HEK293 (cell line): ENCODE results near the gene LDLR.
A peak's percentile ranks its signal among the peaks of the same experiment; 100 is the strongest.

Source experiments
- CTCF ChIA-PET: fragments of 350-600 bp; formaldehyde crosslinking; extraction: SDS; loops from one replicate; lab custom pipeline; 2021; ENCODE audit warnings: antibody characterized with exemption; lab: Yijun Ruan, JAX
- POLR2A ChIA-PET: fragments of 300-600 bp; formaldehyde crosslinking; extraction: SDS; loops from one replicate; lab custom pipeline; 2020; ENCODE audit warnings: antibody characterized with exemption, inconsistent platforms; lab: Yijun Ruan, JAX
- H3K27ac ChIP-seq: fragments of 200-500 bp; sonication (Bioruptor generic); 2 replicates; pipeline ENCODE4 v1.5.1; 2014; ENCODE audit warnings: low read depth, low read length, control low read depth, inconsistent platforms; ENCODE audit errors: extremely low read depth
- H3K36me3 ChIP-seq, 2 experiments: fragments of 200-500 bp in 1 of 2; sonication (Bioruptor generic) in 1 of 2; 1 replicate in 1 of 2; 2 replicates in 1 of 2; pipeline ENCODE4 v1.5.1; 2014 to 2017; ENCODE audit warnings: inconsistent platforms in 2 of 2, low read length in 2 of 2; ENCODE audit not compliant: control insufficient read depth in 2 of 2, insufficient read depth in 1 of 2
- H3K4me1 ChIP-seq: fragments of 200-500 bp; sonication (Bioruptor generic); 2 replicates; pipeline ENCODE4 v1.5.1; 2014; ENCODE audit warnings: mild to moderate bottlenecking, low read length, inconsistent platforms; ENCODE audit not compliant: control insufficient read depth, insufficient read depth
- H3K4me3 ChIP-seq: 2 replicates; pipeline ENCODE4 v1.5.1; 2011; ENCODE audit warnings: low read depth, mild to moderate bottlenecking, control low read depth, low read length, moderate library complexity
- H3K9me3 ChIP-seq: fragments of 200-500 bp; sonication (Bioruptor generic); 2 replicates; pipeline ENCODE4 v1.5.1; 2014; ENCODE audit warnings: low read depth, low read length, inconsistent platforms; ENCODE audit not compliant: control insufficient read depth, insufficient read depth
- SETDB1 ChIP-seq: IDR thresholded peaks from one replicate; pipeline ENCODE4 v1.6.1; 2017; ENCODE audit warnings: mild to moderate bottlenecking, low read length, moderate library complexity, mixed read lengths; ENCODE audit not compliant: insufficient read length
- WT1 ChIP-seq: fragments of 450-650 bp; formaldehyde crosslinking; IDR thresholded peaks from 2 replicates; pipeline ENCODE4 v1.5.1; 2016; ENCODE audit warnings: missing biosample characterization, missing genetic modification characterization
- ZBTB7A ChIP-seq: fragments of 450-650 bp; formaldehyde crosslinking; IDR thresholded peaks from 2 replicates; pipeline ENCODE4 v1.5.1; 2016; ENCODE audit warnings: low read depth, missing biosample characterization, missing genetic modification characterization
- ZFHX2 ChIP-seq: fragments of 450-650 bp; formaldehyde crosslinking; conservative IDR thresholded peaks from 2 replicates; pipeline ENCODE4 v1.5.1; 2016; ENCODE audit warnings: missing biosample characterization, missing genetic modification characterization
- ZNF112 ChIP-seq: fragments of 450-650 bp; formaldehyde crosslinking; IDR thresholded peaks from 2 replicates; pipeline ENCODE4 v1.5.0; 2017; ENCODE audit warnings: missing biosample characterization, missing genetic modification characterization
- ZNF114 ChIP-seq: fragments of 450-650 bp; formaldehyde crosslinking; IDR thresholded peaks from 2 replicates; pipeline ENCODE4 v1.5.0; 2017; ENCODE audit warnings: missing biosample characterization, missing genetic modification characterization
- ZNF121 ChIP-seq: fragments of 450-650 bp; formaldehyde crosslinking; IDR thresholded peaks from 2 replicates; pipeline ENCODE4 v1.5.1; 2016; ENCODE audit warnings: missing biosample characterization, missing genetic modification characterization
- ZNF169 ChIP-seq: fragments of 450-650 bp; formaldehyde crosslinking; IDR thresholded peaks from 2 replicates; pipeline ENCODE4 v1.5.1; 2016; ENCODE audit warnings: missing biosample characterization, missing genetic modification characterization
- ZNF175 ChIP-seq: fragments of 450-650 bp; formaldehyde crosslinking; IDR thresholded peaks from 2 replicates; pipeline ENCODE4 v1.5.1; 2016; ENCODE audit warnings: missing biosample characterization, missing genetic modification characterization
- ZNF48 ChIP-seq: fragments of 450-650 bp; formaldehyde crosslinking; IDR thresholded peaks from 2 replicates; pipeline ENCODE4 v1.5.1; 2016; ENCODE audit warnings: missing biosample characterization, missing genetic modification characterization
- ZNF555 ChIP-seq: fragments of 450-650 bp; formaldehyde crosslinking; conservative IDR thresholded peaks from 2 replicates; pipeline ENCODE4 v1.5.1; 2017; ENCODE audit warnings: missing biosample characterization, mild to moderate bottlenecking, missing genetic modification characterization, inconsistent platforms
- ZNF654 ChIP-seq: fragments of 450-650 bp; formaldehyde crosslinking; IDR thresholded peaks from 2 replicates; pipeline ENCODE4 v1.5.1; 2016; ENCODE audit warnings: low read depth, missing biosample characterization, missing genetic modification characterization
- ZNF660 ChIP-seq: fragments of 450-650 bp; IDR thresholded peaks from 2 replicates; pipeline ENCODE4 v1.5.1; 2018; ENCODE audit warnings: missing biosample characterization, mild to moderate bottlenecking, missing genetic modification characterization
- ZNF707 ChIP-seq: fragments of 450-650 bp; formaldehyde crosslinking; IDR thresholded peaks from 2 replicates; pipeline ENCODE4 v1.5.1; 2016; ENCODE audit warnings: missing biosample characterization, missing genetic modification characterization
- ZSCAN16 ChIP-seq: fragments of 450-650 bp; formaldehyde crosslinking; IDR thresholded peaks from 2 replicates; pipeline ENCODE4 v1.5.1; 2016; ENCODE audit warnings: missing biosample characterization, missing genetic modification characterization
- TF ChIP-seq, protein P1 (sequence below): fragments of 450-650 bp; formaldehyde crosslinking; IDR thresholded peaks from 2 replicates; pipeline ENCODE4 v1.5.1; 2017; ENCODE audit warnings: missing biosample characterization, missing genetic modification characterization
- TF ChIP-seq, protein P2 (sequence below): fragments of 450-650 bp; formaldehyde crosslinking; IDR thresholded peaks from 2 replicates; pipeline ENCODE4 v1.5.1; 2016; ENCODE audit warnings: missing biosample characterization, missing genetic modification characterization
- TF ChIP-seq, protein P3 (sequence below): fragments of 450-650 bp; formaldehyde crosslinking; IDR thresholded peaks from 2 replicates; pipeline ENCODE4 v1.5.1; 2016; ENCODE audit warnings: missing biosample characterization, missing genetic modification characterization
- TF ChIP-seq, protein P4 (sequence below): fragments of 450-650 bp; formaldehyde crosslinking; IDR thresholded peaks from 2 replicates; pipeline ENCODE4 v1.5.1; 2016; ENCODE audit warnings: missing biosample characterization, missing genetic modification characterization, borderline replicate concordance
- TF ChIP-seq, protein P5 (sequence below): fragments of 450-650 bp; formaldehyde crosslinking; IDR thresholded peaks from 2 replicates; pipeline ENCODE4 v1.5.1; 2016; ENCODE audit warnings: missing biosample characterization, missing genetic modification characterization
- TF ChIP-seq, protein P6 (sequence below): fragments of 450-650 bp; formaldehyde crosslinking; IDR thresholded peaks from 2 replicates; pipeline ENCODE4 v1.5.1; 2016; ENCODE audit warnings: missing biosample characterization, missing genetic modification characterization

LDLR gene

DNA sequence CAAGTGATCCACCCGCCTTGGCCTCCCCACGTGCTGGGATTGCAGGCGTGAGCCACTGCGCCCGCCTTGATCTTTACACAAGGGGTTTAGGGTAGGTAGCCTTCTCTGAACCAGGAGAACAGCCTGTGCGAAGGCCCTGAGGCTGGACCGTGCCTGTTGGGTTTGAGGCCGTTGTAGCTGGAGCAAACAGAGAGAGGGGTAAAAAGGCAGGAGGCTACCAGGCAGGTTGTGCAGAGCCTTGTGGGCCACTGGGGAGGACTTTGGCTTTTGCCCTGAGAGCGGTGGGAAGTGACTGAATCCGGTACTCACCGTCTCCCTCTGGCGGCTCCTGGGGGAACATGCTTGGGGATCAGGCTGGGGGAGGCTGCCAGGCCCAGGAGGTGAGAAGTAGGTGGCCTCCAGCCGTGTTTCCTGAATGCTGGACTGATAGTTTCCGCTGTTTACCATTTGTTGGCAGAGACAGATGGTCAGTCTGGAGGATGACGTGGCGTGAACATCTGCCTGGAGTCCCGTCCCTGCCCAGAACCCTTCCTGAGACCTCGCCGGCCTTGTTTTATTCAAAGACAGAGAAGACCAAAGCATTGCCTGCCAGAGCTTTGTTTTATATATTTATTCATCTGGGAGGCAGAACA, 41.7 kb downstream of the LDLR start (continued):
- TF ChIP-seq, protein P1, sequence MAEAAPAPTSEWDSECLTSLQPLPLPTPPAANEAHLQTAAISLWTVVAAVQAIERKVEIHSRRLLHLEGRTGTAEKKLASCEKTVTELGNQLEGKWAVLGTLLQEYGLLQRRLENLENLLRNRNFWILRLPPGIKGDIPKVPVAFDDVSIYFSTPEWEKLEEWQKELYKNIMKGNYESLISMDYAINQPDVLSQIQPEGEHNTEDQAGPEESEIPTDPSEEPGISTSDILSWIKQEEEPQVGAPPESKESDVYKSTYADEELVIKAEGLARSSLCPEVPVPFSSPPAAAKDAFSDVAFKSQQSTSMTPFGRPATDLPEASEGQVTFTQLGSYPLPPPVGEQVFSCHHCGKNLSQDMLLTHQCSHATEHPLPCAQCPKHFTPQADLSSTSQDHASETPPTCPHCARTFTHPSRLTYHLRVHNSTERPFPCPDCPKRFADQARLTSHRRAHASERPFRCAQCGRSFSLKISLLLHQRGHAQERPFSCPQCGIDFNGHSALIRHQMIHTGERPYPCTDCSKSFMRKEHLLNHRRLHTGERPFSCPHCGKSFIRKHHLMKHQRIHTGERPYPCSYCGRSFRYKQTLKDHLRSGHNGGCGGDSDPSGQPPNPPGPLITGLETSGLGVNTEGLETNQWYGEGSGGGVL (tag by site-specific recombination): no peak
- no peak for TF ChIP-seq ZNF175 (tag by site-specific recombination)
- no peak for TF ChIP-seq ZSCAN16 (tag by site-specific recombination)
- TF ChIP-seq, protein P2, sequence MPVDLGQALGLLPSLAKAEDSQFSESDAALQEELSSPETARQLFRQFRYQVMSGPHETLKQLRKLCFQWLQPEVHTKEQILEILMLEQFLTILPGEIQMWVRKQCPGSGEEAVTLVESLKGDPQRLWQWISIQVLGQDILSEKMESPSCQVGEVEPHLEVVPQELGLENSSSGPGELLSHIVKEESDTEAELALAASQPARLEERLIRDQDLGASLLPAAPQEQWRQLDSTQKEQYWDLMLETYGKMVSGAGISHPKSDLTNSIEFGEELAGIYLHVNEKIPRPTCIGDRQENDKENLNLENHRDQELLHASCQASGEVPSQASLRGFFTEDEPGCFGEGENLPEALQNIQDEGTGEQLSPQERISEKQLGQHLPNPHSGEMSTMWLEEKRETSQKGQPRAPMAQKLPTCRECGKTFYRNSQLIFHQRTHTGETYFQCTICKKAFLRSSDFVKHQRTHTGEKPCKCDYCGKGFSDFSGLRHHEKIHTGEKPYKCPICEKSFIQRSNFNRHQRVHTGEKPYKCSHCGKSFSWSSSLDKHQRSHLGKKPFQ (tag by site-specific recombination): no peak
- no peak for TF ChIP-seq ZFHX2 (tag by site-specific recombination)
- no peak for TF ChIP-seq ZNF555 (tag by site-specific recombination)
- TF ChIP-seq ZBTB7A (tag by site-specific recombination): no peak
- TF ChIP-seq, protein P3, sequence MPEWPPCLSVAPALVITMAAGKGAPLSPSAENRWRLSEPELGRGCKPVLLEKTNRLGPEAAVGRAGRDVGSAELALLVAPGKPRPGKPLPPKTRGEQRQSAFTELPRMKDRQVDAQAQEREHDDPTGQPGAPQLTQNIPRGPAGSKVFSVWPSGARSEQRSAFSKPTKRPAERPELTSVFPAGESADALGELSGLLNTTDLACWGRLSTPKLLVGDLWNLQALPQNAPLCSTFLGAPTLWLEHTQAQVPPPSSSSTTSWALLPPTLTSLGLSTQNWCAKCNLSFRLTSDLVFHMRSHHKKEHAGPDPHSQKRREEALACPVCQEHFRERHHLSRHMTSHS: no peak
- TF ChIP-seq ZNF112 (tag by site-specific recombination): no peak
- TF ChIP-seq, protein P4, sequence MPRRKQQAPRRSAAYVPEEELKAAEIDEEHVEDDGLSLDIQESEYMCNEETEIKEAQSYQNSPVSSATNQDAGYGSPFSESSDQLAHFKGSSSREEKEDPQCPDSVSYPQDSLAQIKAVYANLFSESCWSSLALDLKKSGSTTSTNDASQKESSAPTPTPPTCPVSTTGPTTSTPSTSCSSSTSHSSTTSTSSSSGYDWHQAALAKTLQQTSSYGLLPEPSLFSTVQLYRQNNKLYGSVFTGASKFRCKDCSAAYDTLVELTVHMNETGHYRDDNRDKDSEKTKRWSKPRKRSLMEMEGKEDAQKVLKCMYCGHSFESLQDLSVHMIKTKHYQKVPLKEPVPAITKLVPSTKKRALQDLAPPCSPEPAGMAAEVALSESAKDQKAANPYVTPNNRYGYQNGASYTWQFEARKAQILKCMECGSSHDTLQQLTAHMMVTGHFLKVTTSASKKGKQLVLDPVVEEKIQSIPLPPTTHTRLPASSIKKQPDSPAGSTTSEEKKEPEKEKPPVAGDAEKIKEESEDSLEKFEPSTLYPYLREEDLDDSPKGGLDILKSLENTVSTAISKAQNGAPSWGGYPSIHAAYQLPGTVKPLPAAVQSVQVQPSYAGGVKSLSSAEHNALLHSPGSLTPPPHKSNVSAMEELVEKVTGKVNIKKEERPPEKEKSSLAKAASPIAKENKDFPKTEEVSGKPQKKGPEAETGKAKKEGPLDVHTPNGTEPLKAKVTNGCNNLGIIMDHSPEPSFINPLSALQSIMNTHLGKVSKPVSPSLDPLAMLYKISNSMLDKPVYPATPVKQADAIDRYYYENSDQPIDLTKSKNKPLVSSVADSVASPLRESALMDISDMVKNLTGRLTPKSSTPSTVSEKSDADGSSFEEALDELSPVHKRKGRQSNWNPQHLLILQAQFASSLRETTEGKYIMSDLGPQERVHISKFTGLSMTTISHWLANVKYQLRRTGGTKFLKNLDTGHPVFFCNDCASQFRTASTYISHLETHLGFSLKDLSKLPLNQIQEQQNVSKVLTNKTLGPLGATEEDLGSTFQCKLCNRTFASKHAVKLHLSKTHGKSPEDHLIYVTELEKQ (tag by site-specific recombination): no peak
- no peak for TF ChIP-seq WT1
- no peak for TF ChIP-seq ZNF169 (tag by site-specific recombination)
- no peak for TF ChIP-seq ZNF114 (tag by site-specific recombination)
- TF ChIP-seq SETDB1: no peak
- no peak for TF ChIP-seq ZNF48 (tag by site-specific recombination)
- no peak for TF ChIP-seq ZNF660 (tag by site-specific recombination)
- peak; percentile 36; the same call in 1 of the 2 replicates for TF ChIP-seq ZNF654
- TF ChIP-seq, all 188 proteins: peak for 13

DNA sequence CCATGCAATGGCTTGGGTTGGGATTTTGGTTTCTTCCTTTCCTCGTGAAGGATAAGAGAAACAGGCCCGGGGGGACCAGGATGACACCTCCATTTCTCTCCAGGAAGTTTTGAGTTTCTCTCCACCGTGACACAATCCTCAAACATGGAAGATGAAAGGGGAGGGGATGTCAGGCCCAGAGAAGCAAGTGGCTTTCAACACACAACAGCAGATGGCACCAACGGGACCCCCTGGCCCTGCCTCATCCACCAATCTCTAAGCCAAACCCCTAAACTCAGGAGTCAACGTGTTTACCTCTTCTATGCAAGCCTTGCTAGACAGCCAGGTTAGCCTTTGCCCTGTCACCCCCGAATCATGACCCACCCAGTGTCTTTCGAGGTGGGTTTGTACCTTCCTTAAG, 42.2 kb downstream of the LDLR start:
- POLR2A ChIA-PET: no interaction called here
- peaks cover 18 to 57% of the 10 kb centered on the region in 2 experiments for H3K36me3 ChIP-seq
- H3K27ac ChIP-seq: no peak overlapping the region
- H3K9me3 ChIP-seq: no peaks in the 10 kb centered on the region
- H3K4me1 ChIP-seq: no peaks in the 10 kb centered on the region
- no peak overlapping the region for H3K4me3 ChIP-seq
- CTCF ChIA-PET: interaction anchor here (0.8 to 3.7 kb wide), 4 partner anchors 10 to 99 kb away, joined by 3 to 21 read pairs (median 8); no protein-coding TSS in a partner anchor
- TF ChIP-seq WT1: no peak
- TF ChIP-seq, protein P5, sequence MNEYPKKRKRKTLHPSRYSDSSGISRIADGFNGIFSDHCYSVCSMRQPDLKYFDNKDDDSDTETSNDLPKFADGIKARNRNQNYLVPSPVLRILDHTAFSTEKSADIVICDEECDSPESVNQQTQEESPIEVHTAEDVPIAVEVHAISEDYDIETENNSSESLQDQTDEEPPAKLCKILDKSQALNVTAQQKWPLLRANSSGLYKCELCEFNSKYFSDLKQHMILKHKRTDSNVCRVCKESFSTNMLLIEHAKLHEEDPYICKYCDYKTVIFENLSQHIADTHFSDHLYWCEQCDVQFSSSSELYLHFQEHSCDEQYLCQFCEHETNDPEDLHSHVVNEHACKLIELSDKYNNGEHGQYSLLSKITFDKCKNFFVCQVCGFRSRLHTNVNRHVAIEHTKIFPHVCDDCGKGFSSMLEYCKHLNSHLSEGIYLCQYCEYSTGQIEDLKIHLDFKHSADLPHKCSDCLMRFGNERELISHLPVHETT: no peak
- TF ChIP-seq ZNF707 (tag by site-specific recombination): no peak
- TF ChIP-seq, protein P6, sequence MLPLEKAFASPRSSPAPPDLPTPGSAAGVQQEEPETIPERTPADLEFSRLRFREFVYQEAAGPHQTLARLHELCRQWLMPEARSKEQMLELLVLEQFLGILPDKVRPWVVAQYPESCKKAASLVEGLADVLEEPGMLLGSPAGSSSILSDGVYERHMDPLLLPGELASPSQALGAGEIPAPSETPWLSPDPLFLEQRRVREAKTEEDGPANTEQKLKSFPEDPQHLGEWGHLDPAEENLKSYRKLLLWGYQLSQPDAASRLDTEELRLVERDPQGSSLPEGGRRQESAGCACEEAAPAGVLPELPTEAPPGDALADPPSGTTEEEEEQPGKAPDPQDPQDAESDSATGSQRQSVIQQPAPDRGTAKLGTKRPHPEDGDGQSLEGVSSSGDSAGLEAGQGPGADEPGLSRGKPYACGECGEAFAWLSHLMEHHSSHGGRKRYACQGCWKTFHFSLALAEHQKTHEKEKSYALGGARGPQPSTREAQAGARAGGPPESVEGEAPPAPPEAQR (tag by site-specific recombination): no peak
- TF ChIP-seq ZNF121 (tag by site-specific recombination): no peak
- TF ChIP-seq, protein P4 (tag by site-specific recombination): no peak
- no peak for TF ChIP-seq ZNF169 (tag by site-specific recombination)
